GM21528 (cell line): ENCODE data around the gene ATP5F1D.

Experiments
- ATAC-seq: cut with Tn5 transposase; IDR thresholded peaks from one replicate; pipeline ENCODE4 v1.9.1; 2021; ENCODE audit warnings: mild to moderate bottlenecking, moderate library complexity; ENCODE audit not compliant: unreplicated experiment, low FRiP score

The ATP5F1D gene

GRCh38 chr19:1268226-1269064 lies 26.9 kb downstream of the ATP5F1D start:
- no peak for ATAC-seq

GRCh38 chr19:1269065-1269477 lies 27.5 kb downstream of the ATP5F1D start, which contains the start of gene CIRBP:
Gene CIRBP, plus strand, starts transcription at chr19:1269332. Its CDS starts 1,602 bp downstream, at chr19:1270934.
- ATAC-seq: peak; percentile 53

- peak; percentile 18 for ATAC-seq
These were observed 28.1 kb downstream of the ATP5F1D start for GRCh38 chr19:1269478-1270212.

- no peak for ATAC-seq
These were observed 28.8 kb downstream of the ATP5F1D start for GRCh38 chr19:1270213-1270853.

- no peak for ATAC-seq
These were observed 29.4 kb downstream of the ATP5F1D start for GRCh38 chr19:1270854-1271527.

GRCh38 chr19:1271528-1272422 lies 30.2 kb downstream of the ATP5F1D start:
- ATAC-seq: no peak

- ATAC-seq: no peak
These were observed 31.1 kb downstream of the ATP5F1D start for GRCh38 chr19:1272423-1273262.

- ATAC-seq: no peak
These were observed 31.9 kb downstream of the ATP5F1D start for GRCh38 chr19:1273263-1274041.

GRCh38 chr19:1274081-1274851 lies 32.7 kb downstream of the ATP5F1D start:
- no peak for ATAC-seq

- peak; percentile 2 for ATAC-seq
These were observed 33.3 kb downstream of the ATP5F1D start for GRCh38 chr19:1274852-1275259.

GRCh38 chr19:1275260-1275975 lies 33.9 kb downstream of the ATP5F1D start, which contains the start of gene FAM174C:
Gene FAM174C, plus strand, starts transcription at chr19:1275530. Its CDS starts 20 bp downstream, at chr19:1275550.
- ATAC-seq: peak; percentile 66

GRCh38 chr19:1275976-1276627 lies 34.6 kb downstream of the ATP5F1D start:
- ATAC-seq: no peak

- ATAC-seq: no peak
These were observed 35.1 kb downstream of the ATP5F1D start for GRCh38 chr19:1276628-1277022.

- ATAC-seq: no peak
These were observed 35.5 kb downstream of the ATP5F1D start for GRCh38 chr19:1277061-1277460.

- no peak for ATAC-seq
These were observed 36.5 kb downstream of the ATP5F1D start for GRCh38 chr19:1278074-1278473.
